PC-3 (cell line): ENCODE measurements around the gene PTPN3. TPM values are rescaled to one million over a fixed set of nuclear protein-coding genes. Genes with fewer than 3 reads are reported as not detected.

Experiments used
- ATAC-seq: fragments of 200-7000 bp; cut with Tn5 transposase; 2 replicates; pipeline ENCODE4 v1.9.1; 2020; ENCODE audit warnings: mild to moderate bottlenecking, moderate library complexity
- BruUV-seq: library from RNA; stranded (reverse); fragments of 400-500 nt; replicated peaks from 2 replicates; lab custom pipeline; 2021; lab: Mats Ljungman, UMichigan
- CTCF ChIA-PET: fragments of 300-600 bp; sonication (Branson Sonifier 250); formaldehyde crosslinking; loops from one replicate; lab custom pipeline; 2022; ENCODE audit warnings: antibody characterized with exemption; lab: Charles Lee
- POLR2A ChIA-PET: fragments of 300-600 bp; sonication (Branson Sonifier 250); formaldehyde crosslinking; loops from one replicate; lab custom pipeline; 2022; ENCODE audit warnings: antibody characterized with exemption; ENCODE audit not compliant: unreplicated experiment; lab: Charles Lee
- DNase-seq: peaks from one replicate; pipeline ENCODE4 v3.0.0-alpha.2; 2015
- H2AFZ ChIP-seq: fragments of 300-600 bp; sonication (generic); 2 replicates; pipeline ENCODE4 v1.6.0; 2016; ENCODE audit warnings: antibody characterized with exemption, low read length
- H3F3A ChIP-seq: fragments of 300-600 bp; sonication (generic); one replicate; pipeline ENCODE4 v1.6.0; 2017; ENCODE audit warnings: antibody characterized with exemption, low read length, control low read depth, mild to moderate bottlenecking; ENCODE audit not compliant: unreplicated experiment
- H3K27ac ChIP-seq: fragments of 300-600 bp; sonication (generic); 2 replicates; pipeline ENCODE4 v1.5.1; 2016; ENCODE audit warnings: mild to moderate bottlenecking, low read length
- H3K27me3 ChIP-seq: fragments of 300-600 bp; sonication (generic); 2 replicates; pipeline ENCODE4 v1.6.1; 2016; ENCODE audit warnings: low read length, mixed read lengths
- H3K36me3 ChIP-seq: fragments of 300-600 bp; sonication (generic); 2 replicates; pipeline ENCODE4 v1.6.1; 2016; ENCODE audit warnings: low read depth, mixed run types, low read length, mixed read lengths
- H3K4me1 ChIP-seq: fragments of 300-600 bp; sonication (generic); 2 replicates; pipeline ENCODE4 v1.5.1; 2016; ENCODE audit warnings: low read length; ENCODE audit not compliant: insufficient read depth
- H3K4me2 ChIP-seq: fragments of 300-600 bp; sonication (generic); 2 replicates; pipeline ENCODE4 v1.6.0; 2016; ENCODE audit warnings: low read length
- H3K4me3 ChIP-seq: fragments of 300-600 bp; sonication (generic); 2 replicates; pipeline ENCODE4 v1.5.1; 2016; ENCODE audit warnings: mild to moderate bottlenecking, low read length, mixed read lengths
- H3K79me2 ChIP-seq: fragments of 300-600 bp; sonication (generic); 2 replicates; pipeline ENCODE4 v1.6.1; 2017; ENCODE audit warnings: low read length, mixed read lengths
- H3K9ac ChIP-seq: fragments of 300-600 bp; sonication (generic); 2 replicates; pipeline ENCODE4 v1.6.0; 2016; ENCODE audit warnings: mild to moderate bottlenecking, low read length
- H3K9me2 ChIP-seq: fragments of 300-600 bp; sonication (generic); replicated peaks from 2 replicates; pipeline ENCODE4 v1.6.1; 2016; ENCODE audit warnings: mixed run types, low read length, mixed read lengths
- H3K9me3 ChIP-seq: fragments of 300-600 bp; sonication (generic); 2 replicates; pipeline ENCODE4 v1.6.1; 2016; ENCODE audit warnings: low read length, mixed read lengths
- H4K20me1 ChIP-seq: fragments of 300-600 bp; sonication (generic); 2 replicates; pipeline ENCODE4 v1.6.1; 2016; ENCODE audit warnings: low read length, mixed read lengths
- CTCF ChIP-seq: fragments of 300-600 bp; sonication (generic); conservative IDR thresholded peaks from 2 replicates; pipeline ENCODE4 v1.5.1; 2017; ENCODE audit warnings: antibody characterized with exemption, low read depth, mild to moderate bottlenecking, low read length
- EZH2 ChIP-seq: fragments of 300-600 bp; sonication (generic); IDR thresholded peaks from one replicate; pipeline ENCODE4 v1.6.1; 2017; ENCODE audit warnings: antibody characterized with exemption, mild to moderate bottlenecking, low read length; ENCODE audit not compliant: unreplicated experiment
- EZH2phosphoT487 ChIP-seq: fragments of 300-600 bp; sonication (generic); IDR thresholded peaks from 2 replicates; pipeline ENCODE4 v1.6.1; 2018; ENCODE audit warnings: mild to moderate bottlenecking, antibody characterized with exemption, low read length, borderline replicate concordance
- intact Hi-C: fragments of 100-400 bp; cut with micrococcal nuclease; formaldehyde crosslinking; loops from 2 replicates; pipeline ENCODE4 v1.9.0; 2023
- total RNA-seq: library from RNA; depleted of rRNA; stranded (reverse); fragments of >200 nt; gene quantifications from 2 replicates; pipeline ENCODE4 v1.2.3, GENCODE V29; 2014

PTPN3 gene
- total RNA-seq, 1 experiment from 2014 or later = 8.4 TPM

- H3K27ac ChIP-seq = no peak overlapping the region
- DNase-seq = peak; percentile 54
- ATAC-seq = no peak
Observed at GRCh38 chr9:109381011-109381729, 116.9 kb downstream of the PTPN3 start.

DNA sequence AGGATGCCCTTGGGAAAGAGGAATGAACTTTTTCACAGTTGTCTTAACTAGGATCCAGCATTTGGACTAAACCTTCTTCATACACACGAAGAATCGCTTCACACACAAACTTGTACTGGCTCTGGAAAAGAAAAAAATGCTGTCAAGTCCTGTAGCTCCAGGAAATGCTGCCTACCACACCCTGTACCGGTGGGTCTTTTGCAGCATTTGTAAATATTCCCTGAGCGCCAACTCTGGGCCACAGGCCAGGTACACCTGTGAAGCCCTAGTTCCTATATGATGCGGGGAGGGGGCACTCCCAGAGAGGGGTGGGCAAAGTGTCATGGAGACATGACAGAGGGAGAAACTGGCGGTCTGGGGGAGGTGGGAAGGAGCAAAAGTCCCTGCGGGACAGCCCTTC is 118.6 kb downstream of the PTPN3 start:
- ChIA-PET POLR2A (no interaction called here), CTCF (no interaction called here)
- Histone ChIP-seq H3K4me1 (no peaks in the 10 kb centered on the region; the same call in 1 of the 2 replicates), H3K9me2 (no peaks in the 10 kb centered on the region), H3K36me3 (peaks cover 9% of the 10 kb centered on the region), H3K79me2 (no peaks in the 10 kb centered on the region), H3K4me3 (no peak overlapping the region), H4K20me1 (no peaks in the 10 kb centered on the region), H3K9me3 (no peaks in the 10 kb centered on the region), H3K27me3 (no peaks in the 10 kb centered on the region), H3K9ac (no peak overlapping the region), H3K4me2 (no peak overlapping the region), H2AFZ (no peak overlapping the region), H3K27ac (no peak overlapping the region), H3F3A (no peaks in the 10 kb centered on the region)
- intact Hi-C loops = no loop called here
- no TSS peak for BruUV-seq
- ATAC-seq = no peak
- TF ChIP-seq CTCF = no peak
- TF ChIP-seq EZH2phosphoT487 = no peak
- no peak for TF ChIP-seq EZH2
- DNase-seq = no peak

More at GRCh38 chr9:109381011-109381729, 116.9 kb downstream of the PTPN3 start:
- intact Hi-C loops = no loop called here
- no peak overlapping the region for H3K9ac ChIP-seq
- H2AFZ ChIP-seq = no peak overlapping the region
- peaks cover 9% of the 10 kb centered on the region for H3K36me3 ChIP-seq
- POLR2A ChIA-PET = no interaction called here
- CTCF ChIA-PET = no interaction called here
- H3K79me2 ChIP-seq = no peaks in the 10 kb centered on the region
- no peak overlapping the region for H3K4me3 ChIP-seq
- no peak overlapping the region for H3K4me2 ChIP-seq
- H3K9me2 ChIP-seq = no peaks in the 10 kb centered on the region
- no peaks in the 10 kb centered on the region for H4K20me1 ChIP-seq
- H3K4me1 ChIP-seq = no peaks in the 10 kb centered on the region; the same call in 1 of the 2 replicates
- H3F3A ChIP-seq = no peaks in the 10 kb centered on the region
- H3K27me3 ChIP-seq = no peaks in the 10 kb centered on the region
- BruUV-seq = no TSS peak
- TF ChIP-seq EZH2phosphoT487 = no peak
- TF ChIP-seq CTCF = no peak
- no peak for TF ChIP-seq EZH2
- H3K9me3 ChIP-seq = no peaks in the 10 kb centered on the region

GRCh38 chr9:109378316-109378715 is 119.8 kb downstream of the PTPN3 start:
- ChIA-PET POLR2A (no interaction called here), CTCF (no interaction called here)
- no TSS peak for BruUV-seq
- ATAC-seq = no peak
- TF ChIP-seq CTCF (no peak), EZH2 (no peak), EZH2phosphoT487 (no peak)
- Histone ChIP-seq H4K20me1 (no peaks in the 10 kb centered on the region), H3K4me2 (no peak overlapping the region), H3K9me2 (no peaks in the 10 kb centered on the region), H3F3A (no peaks in the 10 kb centered on the region), H3K9ac (no peak overlapping the region), H3K4me3 (no peak overlapping the region), H3K27ac (no peak overlapping the region), H3K36me3 (peaks cover 3% of the 10 kb centered on the region), H3K79me2 (no peaks in the 10 kb centered on the region), H3K27me3 (no peaks in the 10 kb centered on the region), H2AFZ (no peak overlapping the region), H3K4me1 (no peaks in the 10 kb centered on the region; the same call in 1 of the 2 replicates), H3K9me3 (no peaks in the 10 kb centered on the region)
- intact Hi-C loops = no loop called here
- no peak for DNase-seq
